Osteoblast (primary cell): ENCODE results near the gene CSRNP3. TPM values are rescaled to one million over a fixed set of nuclear protein-coding genes. Genes with fewer than 3 reads are reported as not detected.
A peak's percentile ranks its signal among the peaks of the same experiment; 100 is the strongest.

ENCODE experiments used
- DNase-seq: peaks from one replicate; pipeline ENCODE4 v3.0.0; 2011; ENCODE audit warnings: low spot score, mixed read lengths; ENCODE audit not compliant: insufficient read length; ENCODE audit errors: missing footprints
- H2AFZ ChIP-seq: 2 replicates; pipeline ENCODE4 v1.6.0; 2011; ENCODE audit warnings: mild to moderate bottlenecking, low read length
- H3K27ac ChIP-seq: 2 replicates; pipeline ENCODE4 v1.5.1; 2011; ENCODE audit warnings: mild to moderate bottlenecking, low read depth, low read length, moderate library complexity
- H3K27me3 ChIP-seq: 2 replicates; pipeline ENCODE4 v1.6.0; 2012; ENCODE audit warnings: mild to moderate bottlenecking, control low read depth, inconsistent platforms, low read length, moderate library complexity; ENCODE audit not compliant: insufficient read depth
- H3K36me3 ChIP-seq: 2 replicates; pipeline ENCODE4 v1.5.1; 2011; ENCODE audit warnings: mild to moderate bottlenecking, low read length, control low read depth, moderate library complexity; ENCODE audit not compliant: insufficient read depth
- H3K4me1 ChIP-seq: 2 replicates; pipeline ENCODE4 v1.5.1; 2011; ENCODE audit warnings: mild to moderate bottlenecking, low read length, control low read depth, moderate library complexity; ENCODE audit not compliant: insufficient read depth
- H3K4me2 ChIP-seq: 2 replicates; pipeline ENCODE4 v1.6.0; 2011; ENCODE audit warnings: mild to moderate bottlenecking, low read length; ENCODE audit not compliant: insufficient read depth
- H3K4me3 ChIP-seq: fragments of 200-600 bp; sonication (generic); 3 replicates; pipeline ENCODE4 v1.5.1; 2012; ENCODE audit warnings: mild to moderate bottlenecking, low read length, inconsistent platforms; ENCODE audit not compliant: insufficient read depth
- H3K79me2 ChIP-seq: 2 replicates; pipeline ENCODE4 v1.6.0; 2012; ENCODE audit warnings: mild to moderate bottlenecking, low read length, control low read depth, inconsistent platforms; ENCODE audit not compliant: insufficient read depth
- H3K9me3 ChIP-seq: 2 replicates; pipeline ENCODE4 v1.5.1; 2011; ENCODE audit warnings: low read depth, low read length, control low read depth
- H4K20me1 ChIP-seq: 2 replicates; pipeline ENCODE4 v1.6.0; 2012; ENCODE audit warnings: mild to moderate bottlenecking, low read length, control low read depth; ENCODE audit not compliant: insufficient read depth
- total RNA-seq: library from RNA; depleted of rRNA; stranded (reverse); fragments of >200 nt; gene quantifications from 2 replicates; pipeline ENCODE4 v1.2.3, GENCODE V29; 2012
- TF ChIP-seq, protein P1 (sequence below): IDR thresholded peaks from 2 replicates; pipeline ENCODE4 v1.5.1; 2011; ENCODE audit warnings: mild to moderate bottlenecking, low read depth, low read length, moderate library complexity; ENCODE audit errors: extremely low read depth

CSRNP3 gene
- total RNA-seq, 1 donor = 1.4 TPM

DNA sequence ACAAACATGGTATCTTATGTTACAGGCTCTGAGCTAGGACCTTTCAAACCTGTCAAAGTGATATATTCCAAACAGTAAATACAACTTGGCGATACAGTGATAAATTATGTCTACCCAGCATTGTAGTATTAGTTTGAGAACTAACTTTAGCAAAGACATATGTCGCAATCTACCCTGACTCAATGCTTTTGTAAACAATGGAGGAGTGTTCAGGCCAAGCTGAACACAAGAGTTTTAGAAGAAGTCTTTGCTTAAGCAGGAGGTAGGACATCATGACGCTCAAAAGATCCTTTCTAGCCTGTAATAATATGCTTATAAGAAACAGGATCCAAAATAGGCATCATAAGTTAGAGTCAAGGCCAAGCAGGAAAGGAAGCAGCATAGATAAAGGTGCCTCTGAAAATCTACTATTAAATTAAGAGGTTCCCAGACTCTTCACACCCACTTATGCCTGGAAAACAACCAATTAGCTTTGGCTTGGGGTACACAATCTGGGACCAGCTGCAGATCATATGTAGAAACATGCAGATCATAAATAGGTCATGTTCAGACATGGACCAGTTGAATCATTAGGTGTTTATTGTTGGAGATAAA, 132.5 kb downstream of the CSRNP3 start:
- H3K36me3 ChIP-seq = no peaks in the 10 kb centered on the region
- no peak overlapping the region for H3K27ac ChIP-seq
- peaks cover 7% of the 10 kb centered on the region for H3K4me1 ChIP-seq
- peak; percentile 43 for DNase-seq
- no peaks in the 10 kb centered on the region for H3K9me3 ChIP-seq
- TF ChIP-seq, protein P1, sequence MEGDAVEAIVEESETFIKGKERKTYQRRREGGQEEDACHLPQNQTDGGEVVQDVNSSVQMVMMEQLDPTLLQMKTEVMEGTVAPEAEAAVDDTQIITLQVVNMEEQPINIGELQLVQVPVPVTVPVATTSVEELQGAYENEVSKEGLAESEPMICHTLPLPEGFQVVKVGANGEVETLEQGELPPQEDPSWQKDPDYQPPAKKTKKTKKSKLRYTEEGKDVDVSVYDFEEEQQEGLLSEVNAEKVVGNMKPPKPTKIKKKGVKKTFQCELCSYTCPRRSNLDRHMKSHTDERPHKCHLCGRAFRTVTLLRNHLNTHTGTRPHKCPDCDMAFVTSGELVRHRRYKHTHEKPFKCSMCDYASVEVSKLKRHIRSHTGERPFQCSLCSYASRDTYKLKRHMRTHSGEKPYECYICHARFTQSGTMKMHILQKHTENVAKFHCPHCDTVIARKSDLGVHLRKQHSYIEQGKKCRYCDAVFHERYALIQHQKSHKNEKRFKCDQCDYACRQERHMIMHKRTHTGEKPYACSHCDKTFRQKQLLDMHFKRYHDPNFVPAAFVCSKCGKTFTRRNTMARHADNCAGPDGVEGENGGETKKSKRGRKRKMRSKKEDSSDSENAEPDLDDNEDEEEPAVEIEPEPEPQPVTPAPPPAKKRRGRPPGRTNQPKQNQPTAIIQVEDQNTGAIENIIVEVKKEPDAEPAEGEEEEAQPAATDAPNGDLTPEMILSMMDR = no peak
- H2AFZ ChIP-seq = no peak overlapping the region
- no peaks in the 10 kb centered on the region for H4K20me1 ChIP-seq
- H3K4me2 ChIP-seq = no peak overlapping the region
- H3K4me3 ChIP-seq = no peak overlapping the region
- H3K27me3 ChIP-seq = no peaks in the 10 kb centered on the region
- no peaks in the 10 kb centered on the region for H3K79me2 ChIP-seq

DNA sequence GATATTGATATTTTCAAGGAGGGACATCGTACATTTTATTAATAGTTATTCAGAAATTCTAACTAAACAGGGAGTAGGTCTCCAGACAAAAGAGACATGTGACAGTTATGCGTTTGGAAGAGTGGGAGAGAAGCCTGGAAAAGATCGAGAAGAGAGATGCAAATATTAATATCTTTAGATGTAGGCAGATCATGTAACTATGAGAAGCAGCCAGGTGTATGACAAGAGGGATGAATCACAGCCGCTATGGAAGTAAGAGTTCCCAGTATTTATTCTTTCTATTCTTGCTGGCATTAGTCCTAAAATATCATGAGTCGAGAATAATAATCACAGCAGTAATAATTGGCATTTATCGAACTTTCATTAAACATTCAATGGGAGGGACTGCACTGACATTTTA, 140.2 kb downstream of the CSRNP3 start:
- H3K27ac ChIP-seq = no peak overlapping the region

DNA sequence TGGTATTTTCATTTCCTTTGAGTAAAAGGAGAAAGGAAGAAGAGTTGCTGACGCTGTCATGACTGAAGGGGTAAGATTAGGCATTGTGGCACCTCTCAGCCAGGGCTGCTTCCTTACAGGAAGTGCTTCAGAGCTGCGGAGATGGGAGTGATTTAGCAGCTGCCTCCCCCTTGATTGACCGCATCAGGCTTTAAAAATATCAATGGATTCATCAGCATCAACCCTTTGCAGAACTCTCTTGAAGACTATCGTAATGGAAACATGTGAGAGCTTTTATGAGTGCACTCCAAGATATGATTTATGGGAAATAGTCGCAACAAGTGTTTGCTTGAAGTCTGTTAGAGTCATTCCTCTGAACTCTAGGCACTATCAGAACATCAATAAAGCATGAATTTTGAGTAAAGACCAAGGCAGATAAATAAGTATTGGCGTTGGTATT, 141.1 kb downstream of the CSRNP3 start:
- H2AFZ ChIP-seq = no peak overlapping the region
- TF ChIP-seq, protein P1 = no peak
- no peak for DNase-seq

More for the DNA sequence above, 140.2 kb downstream of the CSRNP3 start:
- H2AFZ ChIP-seq = no peak overlapping the region
- no peaks in the 10 kb centered on the region for H3K9me3 ChIP-seq
- no peaks in the 10 kb centered on the region for H4K20me1 ChIP-seq
- no peaks in the 10 kb centered on the region for H3K4me1 ChIP-seq
- TF ChIP-seq, protein P1 = no peak
- H3K36me3 ChIP-seq = no peaks in the 10 kb centered on the region
- H3K4me3 ChIP-seq = no peak overlapping the region
- H3K4me2 ChIP-seq = no peak overlapping the region
- no peak for DNase-seq
- no peaks in the 10 kb centered on the region for H3K79me2 ChIP-seq
- no peaks in the 10 kb centered on the region for H3K27me3 ChIP-seq

DNA sequence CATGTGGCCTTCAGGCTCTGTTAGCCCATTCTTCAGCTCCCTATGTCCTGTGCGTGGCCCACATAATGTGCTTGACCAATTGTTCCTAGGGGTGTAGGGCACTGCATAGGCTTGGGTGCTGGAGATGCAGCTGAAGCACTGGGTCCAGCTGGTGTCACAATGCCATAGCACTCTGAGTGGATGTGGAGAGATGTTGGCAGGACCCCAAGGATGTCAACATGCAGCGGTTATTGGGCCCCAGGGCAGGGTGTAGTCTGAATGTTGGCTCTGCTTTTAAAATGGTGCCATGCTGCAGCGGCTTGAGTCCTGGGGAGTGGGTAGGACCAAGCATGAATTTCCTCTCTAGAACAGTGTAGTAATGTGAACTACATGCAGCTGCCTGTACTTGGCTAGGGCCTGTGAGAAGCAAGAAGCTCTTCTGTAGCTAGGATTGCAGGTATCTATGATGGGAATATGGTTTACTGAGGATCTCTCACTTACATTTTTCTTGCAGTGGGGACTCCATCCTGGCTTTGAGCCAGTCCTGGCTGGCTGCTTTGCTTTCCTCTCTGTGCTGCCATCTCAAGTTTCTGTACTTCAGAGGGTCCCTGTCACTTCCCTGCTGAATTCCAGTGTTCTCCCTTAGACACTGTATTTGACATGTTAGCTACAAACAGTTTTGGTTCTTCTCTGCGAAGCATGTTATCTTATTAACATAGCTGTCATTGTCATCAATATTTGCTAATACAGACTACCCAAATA, 148.4 kb downstream of the CSRNP3 start:
- no peaks in the 10 kb centered on the region for H3K36me3 ChIP-seq
- H3K4me3 ChIP-seq = no peak overlapping the region
- H3K9me3 ChIP-seq = no peaks in the 10 kb centered on the region
- H2AFZ ChIP-seq = no peak overlapping the region
- no peak overlapping the region for H3K4me2 ChIP-seq
- no peaks in the 10 kb centered on the region for H3K79me2 ChIP-seq
- DNase-seq = no peak
- TF ChIP-seq, protein P1 = no peak
- no peaks in the 10 kb centered on the region for H4K20me1 ChIP-seq
- H3K4me1 ChIP-seq = peaks cover 8% of the 10 kb centered on the region
- H3K27ac ChIP-seq = no peak overlapping the region
- no peaks in the 10 kb centered on the region for H3K27me3 ChIP-seq

More for the DNA sequence above, 141.1 kb downstream of the CSRNP3 start:
- no peaks in the 10 kb centered on the region for H3K4me1 ChIP-seq
- no peaks in the 10 kb centered on the region for H4K20me1 ChIP-seq
- no peaks in the 10 kb centered on the region for H3K27me3 ChIP-seq
- H3K79me2 ChIP-seq = no peaks in the 10 kb centered on the region
- no peak overlapping the region for H3K27ac ChIP-seq
- no peaks in the 10 kb centered on the region for H3K36me3 ChIP-seq
- H3K4me3 ChIP-seq = no peak overlapping the region
- H3K4me2 ChIP-seq = no peak overlapping the region
- no peaks in the 10 kb centered on the region for H3K9me3 ChIP-seq
